ENCODE measurements around the gene TFDP3. TPM values are rescaled to one million over a fixed set of nuclear protein-coding genes. Genes with fewer than 3 reads are reported as not detected.

TFDP3 gene
- polyA plus RNA-seq, 1 donor, result not detected

- DNase-seq, result no peak
Observed at GRCh38 chrX:133185938-133186337, 32.2 kb downstream of the TFDP3 start.

GRCh38 chrX:133185119-133185518 lies 33.0 kb downstream of the TFDP3 start:
- DNase-seq, result no peak

GRCh38 chrX:133183806-133184205 lies 34.3 kb downstream of the TFDP3 start:
- no peak for DNase-seq

GRCh38 chrX:133179500-133179899 lies 38.7 kb downstream of the TFDP3 start:
- no peak for DNase-seq

- DNase-seq, result no peak
Observed at GRCh38 chrX:133177202-133177601, 41.0 kb downstream of the TFDP3 start.

- DNase-seq, result no peak
Observed at GRCh38 chrX:133175605-133176004, 42.5 kb downstream of the TFDP3 start.

- no peak for DNase-seq
Observed at GRCh38 chrX:133175162-133175561, 43.0 kb downstream of the TFDP3 start.

GRCh38 chrX:133171962-133172708 lies 46.0 kb downstream of the TFDP3 start:
- DNase-seq, result no peak

Other genes starting within 250 kb of the TFDP3 start
- gene USP26, start 121.2 kb downstream of the TFDP3 start, polyA plus RNA-seq (ENCODE audit: insufficient read length), result not detected
- gene GPC4, start 197.1 kb upstream of the TFDP3 start, polyA plus RNA-seq (ENCODE audit: insufficient read length), result 98.8 TPM

All from hindlimb muscle (tissue), 1 donor.